Activated CD8-positive, alpha-beta memory T cell treated with anti-CD3 and anti-CD28 coated beads for 24 hours (primary cell): ENCODE measurements around the gene CAPN13.

Experiments used
- DNase-seq: peaks from one replicate; pipeline ENCODE4 v3.0.0-alpha.2; 2020

The CAPN13 gene, protein sequence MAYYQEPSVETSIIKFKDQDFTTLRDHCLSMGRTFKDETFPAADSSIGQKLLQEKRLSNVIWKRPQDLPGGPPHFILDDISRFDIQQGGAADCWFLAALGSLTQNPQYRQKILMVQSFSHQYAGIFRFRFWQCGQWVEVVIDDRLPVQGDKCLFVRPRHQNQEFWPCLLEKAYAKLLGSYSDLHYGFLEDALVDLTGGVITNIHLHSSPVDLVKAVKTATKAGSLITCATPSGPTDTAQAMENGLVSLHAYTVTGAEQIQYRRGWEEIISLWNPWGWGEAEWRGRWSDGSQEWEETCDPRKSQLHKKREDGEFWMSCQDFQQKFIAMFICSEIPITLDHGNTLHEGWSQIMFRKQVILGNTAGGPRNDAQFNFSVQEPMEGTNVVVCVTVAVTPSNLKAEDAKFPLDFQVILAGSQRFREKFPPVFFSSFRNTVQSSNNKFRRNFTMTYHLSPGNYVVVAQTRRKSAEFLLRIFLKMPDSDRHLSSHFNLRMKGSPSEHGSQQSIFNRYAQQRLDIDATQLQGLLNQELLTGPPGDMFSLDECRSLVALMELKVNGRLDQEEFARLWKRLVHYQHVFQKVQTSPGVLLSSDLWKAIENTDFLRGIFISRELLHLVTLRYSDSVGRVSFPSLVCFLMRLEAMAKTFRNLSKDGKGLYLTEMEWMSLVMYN

DNA sequence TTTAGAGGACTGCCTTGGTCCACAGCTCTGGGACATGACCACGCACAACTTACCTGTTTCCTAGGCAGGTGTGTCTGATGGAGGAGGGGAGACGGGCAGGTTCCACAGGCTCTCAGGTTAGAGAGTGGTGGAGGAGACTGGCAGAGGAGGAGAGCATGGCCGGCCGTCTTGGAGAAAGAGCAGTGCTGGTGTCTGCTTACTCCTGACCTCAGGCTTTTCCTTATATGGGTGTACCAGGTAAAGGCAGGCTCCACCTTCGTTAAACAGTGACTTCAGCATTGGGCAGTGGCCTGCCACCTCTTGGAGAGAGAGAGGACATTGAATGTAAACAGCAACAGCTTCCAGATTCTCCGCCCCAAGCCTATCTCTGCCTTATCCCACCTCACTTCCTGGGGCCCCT is at the start of gene CAPN13:
Gene CAPN13 (minus strand): TSS at position 198 of the 400 bp plus-strand sequence. CDS start 20,121 bp downstream, outside the sequence.
- DNase-seq, result no peak

GRCh38 chr2:30847841-30848240 is 40.6 kb upstream of the CAPN13 start:
- DNase-seq, result no peak

DNA sequence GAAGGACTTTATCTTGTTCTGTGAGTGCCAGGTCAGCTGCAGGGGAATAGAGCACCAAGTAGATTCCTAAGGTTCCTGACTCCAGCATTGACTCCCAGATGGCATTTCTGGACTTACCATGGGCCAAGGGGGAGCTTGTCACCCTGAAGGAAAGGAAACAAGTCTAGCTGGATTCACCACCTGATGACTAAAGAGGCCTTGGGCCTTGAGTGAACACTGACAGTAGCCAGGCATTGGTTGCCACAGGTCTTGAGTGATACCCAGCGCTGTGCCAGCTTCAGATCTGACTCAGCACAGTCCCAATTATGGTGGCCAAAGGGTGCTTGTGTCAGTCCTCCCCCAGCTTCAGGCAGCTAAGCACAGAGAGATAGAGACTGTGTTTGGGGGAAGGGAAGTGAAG is 40.1 kb upstream of the CAPN13 start:
- DNase-seq, result no peak

GRCh38 chr2:30828586-30828985 is 21.3 kb upstream of the CAPN13 start:
- DNase-seq, result no peak

GRCh38 chr2:30826916-30827315 is 19.7 kb upstream of the CAPN13 start:
- no peak for DNase-seq

DNA sequence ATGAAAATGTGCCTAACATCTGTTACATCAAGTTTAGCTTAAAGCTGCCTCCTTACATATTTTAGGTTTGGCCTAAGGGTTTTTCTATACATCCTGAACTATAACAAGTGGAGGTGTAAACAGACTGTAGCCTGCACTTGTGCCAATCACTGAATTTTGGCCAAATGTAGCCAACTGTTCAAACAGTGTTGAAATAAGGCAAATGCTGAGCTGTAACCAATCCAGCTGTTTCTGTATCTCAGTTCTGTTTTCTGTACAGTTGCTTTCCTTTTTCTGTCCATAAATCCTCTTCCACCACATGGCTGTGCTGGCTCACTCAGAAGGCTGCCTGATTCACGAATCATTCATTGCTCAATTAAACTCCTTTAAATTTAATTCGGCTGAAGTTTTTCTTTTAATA is 19.2 kb upstream of the CAPN13 start:
- DNase-seq, result no peak

GRCh38 chr2:30823452-30823851 is 16.2 kb upstream of the CAPN13 start:
- DNase-seq, result no peak

DNA sequence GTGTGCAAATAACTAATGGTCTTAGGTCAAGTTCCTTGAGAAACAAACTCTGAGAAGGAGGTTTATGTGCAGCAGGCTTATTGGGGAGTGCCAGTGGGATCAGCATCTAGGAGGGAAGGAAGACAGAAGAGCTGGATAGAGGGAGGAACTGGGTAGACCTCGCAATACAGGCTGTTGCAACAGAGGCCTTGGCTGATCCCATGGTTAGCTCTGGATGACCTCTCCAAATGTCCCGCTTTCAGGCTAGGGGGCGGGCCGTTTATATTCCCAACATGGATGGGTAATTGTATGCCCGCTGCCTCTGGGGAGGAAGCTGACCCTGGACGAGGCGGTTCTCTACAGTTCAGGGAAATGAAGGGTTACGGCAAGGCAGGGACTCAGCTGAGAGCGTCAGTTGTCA is 14.7 kb upstream of the CAPN13 start:
- no peak for DNase-seq

DNA sequence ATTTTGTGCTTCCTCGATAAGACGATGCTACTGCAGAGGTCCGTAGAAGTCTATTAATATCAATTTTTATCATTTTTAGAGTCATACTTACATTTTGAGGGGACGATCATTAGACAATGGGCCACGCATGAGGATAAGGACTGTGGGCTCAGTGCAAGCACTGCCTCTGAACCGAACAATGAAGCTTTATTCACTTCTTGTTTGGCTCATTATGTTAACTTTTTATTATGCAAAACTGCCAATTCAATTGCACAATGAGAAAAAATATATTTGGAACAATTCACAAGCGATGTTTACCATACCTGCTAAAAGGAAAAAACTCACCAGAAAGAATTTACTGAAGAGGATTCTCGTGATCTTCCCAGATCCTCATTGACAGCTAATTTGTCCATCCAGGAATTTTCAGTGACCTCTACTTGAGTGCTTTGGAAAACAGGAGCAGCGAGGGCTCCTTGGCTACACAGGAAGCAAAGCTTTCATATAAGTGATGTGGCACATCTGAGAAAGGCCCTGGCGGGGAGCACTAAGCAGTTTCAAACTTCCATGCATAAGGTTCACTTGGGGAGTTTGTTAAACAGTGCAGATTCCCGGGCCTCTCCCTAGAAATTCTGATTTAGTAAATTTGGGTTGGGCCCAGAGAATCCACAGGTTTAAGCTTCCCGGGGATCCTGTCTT is 13.3 kb upstream of the CAPN13 start:
- no peak for DNase-seq

- DNase-seq, result no peak
These were observed 2.7 kb upstream of the CAPN13 start for GRCh38 chr2:30809938-30810337.

DNA sequence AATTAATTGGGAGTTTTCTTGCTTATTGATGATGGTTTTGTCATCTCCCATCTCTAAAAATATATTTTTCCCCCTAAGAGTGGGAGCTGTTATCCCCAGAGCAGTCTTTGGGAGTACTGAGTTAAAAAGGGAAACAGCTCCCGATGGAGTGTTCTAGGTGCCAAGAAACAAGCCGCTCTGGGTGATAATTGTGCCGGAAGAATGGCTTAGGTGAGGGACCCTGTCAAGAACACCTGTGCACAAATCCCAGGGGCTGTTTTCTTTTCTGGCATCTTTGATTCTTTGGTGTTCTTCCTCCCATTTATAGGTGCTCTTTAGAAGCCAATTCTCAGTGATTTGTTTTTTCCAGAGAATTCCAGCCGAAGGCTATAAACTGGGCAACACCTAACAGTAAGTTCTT is 1.4 kb upstream of the CAPN13 start:
- no peak for DNase-seq

GRCh38 chr2:30803281-30803680 is 4.0 kb downstream of the CAPN13 start:
- no peak for DNase-seq

- no peak for DNase-seq
These were observed 4.6 kb downstream of the CAPN13 start for GRCh38 chr2:30802611-30803010.

DNA sequence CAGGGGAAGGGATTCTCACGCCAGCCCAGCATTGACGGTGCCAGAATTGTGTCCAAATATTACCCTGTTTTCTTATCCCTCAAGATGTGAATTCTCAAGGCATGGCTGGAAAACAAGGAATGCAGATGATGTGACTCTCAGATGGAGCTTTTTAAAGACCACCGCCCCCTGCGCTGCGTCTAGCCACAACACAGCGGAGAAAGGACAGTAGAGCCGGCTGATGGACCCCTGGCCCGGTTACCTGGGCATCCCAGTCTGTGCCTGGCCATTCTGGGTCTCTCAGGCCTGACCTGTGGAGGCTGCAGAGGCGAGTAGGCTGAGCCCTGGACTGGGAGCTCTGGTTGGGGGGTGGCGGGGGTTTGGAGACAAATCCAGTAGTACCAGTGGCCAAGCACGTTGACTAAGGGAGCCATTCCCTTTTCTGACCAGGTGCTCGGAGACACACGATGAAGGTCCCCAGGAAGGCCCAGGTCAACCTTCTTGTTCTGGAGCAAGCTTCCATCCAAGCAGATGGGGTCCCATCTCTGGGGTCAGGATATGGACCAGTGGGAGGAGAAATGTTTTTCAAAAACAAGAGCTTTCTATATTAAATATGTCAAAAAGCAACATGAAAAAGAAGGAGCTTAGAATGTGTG is 5.3 kb downstream of the CAPN13 start:
- no peak for DNase-seq

- no peak for DNase-seq
These were observed 7.1 kb downstream of the CAPN13 start for GRCh38 chr2:30800159-30800558.

- DNase-seq, result no peak
These were observed 7.9 kb downstream of the CAPN13 start for GRCh38 chr2:30799366-30799765.

DNA sequence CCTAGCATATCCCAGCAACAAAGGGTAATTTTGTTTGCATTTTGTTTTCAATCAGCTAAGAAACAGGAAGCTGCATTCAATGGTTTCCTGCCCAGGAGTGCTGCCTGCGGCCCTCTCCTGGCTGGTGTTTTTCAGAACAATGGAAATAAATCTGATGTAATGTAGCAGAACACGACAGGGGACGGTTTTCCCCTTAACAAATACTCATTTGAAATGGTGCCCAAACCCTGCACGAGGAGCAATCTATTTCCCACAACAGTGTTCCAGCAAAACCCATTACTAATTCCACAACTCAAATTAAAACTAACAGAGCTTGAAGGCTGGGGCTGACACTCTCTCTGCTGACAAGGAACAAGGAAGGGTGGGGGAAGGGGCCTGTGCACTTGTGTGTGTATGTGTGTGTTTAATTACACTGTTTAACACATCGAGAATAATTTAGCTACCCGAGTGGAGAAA is 8.7 kb downstream of the CAPN13 start:
- no peak for DNase-seq

GRCh38 chr2:30797381-30798015 is 9.7 kb downstream of the CAPN13 start:
- no peak for DNase-seq

GRCh38 chr2:30796699-30797098 is 10.5 kb downstream of the CAPN13 start:
- no peak for DNase-seq

DNA sequence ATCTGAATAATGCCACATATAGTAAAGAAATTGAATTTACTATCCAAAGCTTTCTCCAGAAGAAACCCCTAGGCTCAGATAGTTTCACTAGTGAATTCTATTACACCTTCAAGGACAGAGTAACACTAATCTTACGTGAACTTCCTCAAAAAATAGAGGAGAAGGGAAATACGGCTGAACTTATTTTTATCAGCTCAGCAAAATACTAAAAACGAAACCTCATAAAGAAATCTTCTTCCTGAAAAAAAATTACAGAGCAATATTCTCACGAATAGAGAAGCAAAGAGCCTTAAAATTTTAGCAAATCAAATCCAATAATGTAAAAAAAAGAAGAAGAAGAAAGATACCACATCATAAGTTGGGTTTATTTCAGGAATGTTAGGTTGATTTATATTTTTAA is 14.7 kb downstream of the CAPN13 start:
- DNase-seq, result no peak

DNA sequence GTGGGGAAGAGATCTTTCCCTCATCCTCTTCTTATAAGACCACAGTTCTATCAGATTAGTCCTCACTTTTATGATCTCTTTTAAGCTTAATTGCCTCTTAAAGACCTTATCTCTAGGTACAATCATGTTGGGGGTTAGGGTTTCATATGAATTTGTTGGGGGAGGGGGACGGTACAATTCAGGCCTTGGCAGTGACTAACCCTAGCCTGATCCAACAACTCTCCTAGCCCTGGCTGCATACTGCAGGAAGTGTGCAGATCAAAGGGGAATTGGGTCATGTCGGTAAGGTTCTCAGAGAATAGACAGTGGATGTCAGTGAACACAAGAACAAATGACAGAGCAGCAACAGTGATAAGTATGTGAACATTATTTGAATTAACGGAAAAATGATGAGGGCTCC is 16.4 kb downstream of the CAPN13 start:
- no peak for DNase-seq

- no peak for DNase-seq
These were observed 17.5 kb downstream of the CAPN13 start for GRCh38 chr2:30789670-30790210.
